Urinary bladder (tissue), 4 donors: ENCODE measurements around the gene VIT. TPM values are rescaled to one million over a fixed set of nuclear protein-coding genes. Genes with fewer than 3 reads are reported as not detected.

Experiments
- DNase-seq: peaks from one replicate; pipeline ENCODE4 v3.0.0-alpha.2; 2015; ENCODE audit errors: extremely low spot score
- H3K27ac ChIP-seq: one replicate; pipeline ENCODE4 v1.5.1; 2013; ENCODE audit warnings: low read depth, mild to moderate bottlenecking, moderate library complexity
- H3K36me3 ChIP-seq: one replicate; pipeline ENCODE4 v1.6.1; 2013; ENCODE audit warnings: mild to moderate bottlenecking, moderate library complexity; ENCODE audit not compliant: insufficient read depth
- H3K4me1 ChIP-seq: one replicate; pipeline ENCODE4 v1.6.1; 2013; ENCODE audit warnings: mild to moderate bottlenecking, moderate library complexity; ENCODE audit not compliant: insufficient read depth
- H3K4me3 ChIP-seq: one replicate; pipeline ENCODE4 v1.5.1; 2013; ENCODE audit warnings: low read depth, low read length
- WGBS: extraction: QIAGEN DNeasy Blood & Tissue Kit; methylation state at CpG from one replicate; pipeline ENCODE4 v1.1.7; 2013; 5-methylcytosine and 5-hydroxymethylcytosine counted together
- polyA plus RNA-seq: library from polyadenylated mRNA; stranded (reverse); fragments of 200-250 nt; gene quantifications from one replicate; pipeline ENCODE4 v1.2.3, GENCODE V29; 2013
- total RNA-seq: library from RNA; depleted of rRNA; stranded (reverse); fragments of >200 nt; gene quantifications from one replicate; pipeline ENCODE4 v1.2.3, GENCODE V29; 2014
- donor health status: healthy with polysubstance abuse.
- donor health status: healthy.

Gene VIT
- total and polyA plus RNA-seq, 2 donors: 10.0 to 47.4 TPM

- no peak for DNase-seq
- no peaks in the 10 kb centered on the region for H3K36me3 ChIP-seq
- 55% methylated on average over 4 of the region's 4 CpGs for WGBS
- no peak overlapping the region for H3K4me3 ChIP-seq
- no peak overlapping the region for H3K27ac ChIP-seq
- no peaks in the 10 kb centered on the region for H3K4me1 ChIP-seq
These were observed 79.3 kb downstream of the VIT start for GRCh38 chr2:36775806-36776205.

DNA sequence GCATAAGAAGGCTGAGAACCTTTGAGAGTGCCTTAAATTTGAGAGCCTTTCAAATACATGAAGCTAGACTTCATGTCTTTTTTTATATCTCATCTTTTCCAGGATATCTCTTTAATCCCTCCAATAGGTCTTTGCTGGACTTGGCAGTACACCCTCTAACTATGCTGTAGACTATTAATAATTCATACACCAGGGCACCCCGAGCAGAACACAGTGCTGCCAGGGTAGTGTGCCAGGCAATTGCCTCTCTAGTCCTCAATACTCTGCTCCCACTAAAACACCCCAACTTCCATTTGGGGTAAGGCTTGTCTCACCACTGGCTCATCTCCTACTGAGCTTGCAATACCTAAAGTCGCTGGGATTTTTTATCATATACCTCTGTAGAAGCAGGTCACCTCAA, 80.8 kb downstream of the VIT start:
- Histone ChIP-seq H3K4me1 (no peaks in the 10 kb centered on the region), H3K27ac (no peak overlapping the region), H3K36me3 (no peaks in the 10 kb centered on the region), H3K4me3 (no peak overlapping the region)
- WGBS: 68% methylated on average over 2 of the region's 2 CpGs
- no peak for DNase-seq

DNA sequence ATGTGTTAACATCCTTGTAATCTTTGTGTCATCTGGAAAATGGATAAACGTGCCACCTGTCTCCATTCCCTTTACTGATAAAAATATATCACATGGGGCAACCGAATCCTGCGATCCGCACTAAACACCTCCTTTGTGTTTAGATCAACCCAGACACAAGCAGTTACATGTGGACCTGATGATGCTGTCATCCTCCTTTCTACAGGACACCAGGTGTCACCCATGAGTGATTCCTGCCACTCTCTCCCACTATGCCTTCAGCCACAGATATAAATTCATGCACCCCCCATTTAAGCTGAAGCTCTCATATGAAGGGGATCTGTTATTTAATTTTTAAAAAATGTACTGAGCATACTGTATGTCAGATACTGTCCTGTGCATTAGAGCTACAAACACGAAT, 81.3 kb downstream of the VIT start:
- Histone ChIP-seq H3K4me1 (no peaks in the 10 kb centered on the region), H3K27ac (no peak overlapping the region), H3K36me3 (no peaks in the 10 kb centered on the region), H3K4me3 (no peak overlapping the region)
- no peak for DNase-seq
- 70% methylated on average over 5 of the region's 5 CpGs for WGBS

DNA sequence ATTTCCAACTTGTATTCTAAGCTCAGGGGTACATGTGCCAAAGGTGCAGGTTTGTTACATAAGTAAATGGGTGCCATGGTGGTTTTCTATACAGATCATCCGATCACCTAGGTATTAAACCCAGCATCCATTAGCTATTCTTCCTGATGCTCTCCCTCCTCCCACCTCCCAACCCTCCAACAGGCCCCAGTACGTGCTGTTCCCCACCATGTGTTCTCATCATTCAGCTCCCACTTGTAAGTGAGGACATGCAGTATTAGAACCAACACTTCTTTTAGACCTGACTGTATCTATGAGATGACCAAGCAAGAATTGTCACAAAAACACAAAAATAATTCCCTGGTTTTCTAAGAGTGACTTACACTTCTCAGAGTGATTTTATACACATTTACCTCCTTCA, 83.0 kb downstream of the VIT start:
- no peak for DNase-seq
- Histone ChIP-seq H3K36me3 (no peaks in the 10 kb centered on the region), H3K4me1 (no peaks in the 10 kb centered on the region), H3K4me3 (no peak overlapping the region), H3K27ac (no peak overlapping the region)
- 94% methylated on average over 2 of the region's 2 CpGs for WGBS

DNA sequence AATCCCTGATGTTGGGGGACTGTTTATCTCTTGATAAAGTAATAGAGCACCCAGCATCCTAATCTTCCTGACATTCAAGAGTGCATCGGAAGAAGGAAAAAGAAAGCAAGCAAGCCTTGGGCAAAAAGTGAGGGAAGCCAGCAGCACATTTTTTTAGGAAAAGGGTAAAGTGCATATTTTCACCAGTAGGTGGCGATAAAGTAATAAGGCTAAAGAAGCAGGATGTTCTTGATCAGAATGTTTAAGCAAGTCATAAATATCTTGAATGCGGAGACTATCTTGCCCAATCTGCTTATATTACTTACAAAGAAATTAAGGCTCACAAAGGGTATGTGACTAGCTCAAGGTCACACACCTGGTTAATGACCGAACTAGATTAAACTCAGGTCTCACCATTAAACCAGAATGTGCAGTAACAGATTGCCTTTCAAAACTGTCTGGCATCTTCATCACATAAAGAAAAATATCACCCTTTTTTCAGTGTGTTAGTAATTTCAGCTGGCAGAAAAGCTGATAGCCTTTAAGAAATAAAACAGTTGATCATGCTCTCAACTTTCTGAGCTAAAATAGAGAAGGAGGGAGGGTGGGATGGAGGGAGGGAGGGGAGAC, 83.8 kb downstream of the VIT start:
- Histone ChIP-seq H3K4me3 (no peak overlapping the region), H3K27ac (no peak overlapping the region), H3K4me1 (no peaks in the 10 kb centered on the region), H3K36me3 (no peaks in the 10 kb centered on the region)
- WGBS: 5% methylated on average over 4 of the region's 4 CpGs
- peak; percentile 40 for DNase-seq

- Histone ChIP-seq H3K36me3 (no peaks in the 10 kb centered on the region), H3K27ac (no peak overlapping the region), H3K4me1 (no peaks in the 10 kb centered on the region), H3K4me3 (no peak overlapping the region)
- 60% methylated on average over 19 of the region's 19 CpGs for WGBS
- DNase-seq: no peak
These were observed 85.6 kb downstream of the VIT start for GRCh38 chr2:36781907-36782720.

DNA sequence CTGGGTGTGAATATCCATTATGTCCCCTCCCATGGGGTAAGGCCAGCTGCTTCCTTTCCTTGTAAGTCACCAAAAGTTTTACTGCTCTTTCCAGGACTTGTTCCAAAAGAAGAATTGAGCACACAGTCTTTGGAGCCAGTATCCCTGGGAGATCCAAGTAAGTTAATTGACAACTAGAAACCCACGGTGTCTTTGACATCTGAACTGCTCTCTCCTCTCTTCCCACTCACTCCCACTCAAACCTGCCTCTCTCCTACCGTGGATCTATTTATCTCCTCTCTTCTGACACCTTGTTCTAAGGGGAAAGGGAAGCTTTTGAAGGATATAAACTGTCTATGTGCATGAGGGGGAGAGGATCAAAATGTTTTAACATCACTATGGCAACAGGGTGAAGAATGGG, 86.7 kb downstream of the VIT start:
- 27% methylated on average over 2 of the region's 2 CpGs for WGBS
- peak; percentile 21 for DNase-seq
- Histone ChIP-seq H3K27ac (no peak overlapping the region), H3K4me1 (no peaks in the 10 kb centered on the region), H3K4me3 (no peak overlapping the region), H3K36me3 (no peaks in the 10 kb centered on the region)

DNA sequence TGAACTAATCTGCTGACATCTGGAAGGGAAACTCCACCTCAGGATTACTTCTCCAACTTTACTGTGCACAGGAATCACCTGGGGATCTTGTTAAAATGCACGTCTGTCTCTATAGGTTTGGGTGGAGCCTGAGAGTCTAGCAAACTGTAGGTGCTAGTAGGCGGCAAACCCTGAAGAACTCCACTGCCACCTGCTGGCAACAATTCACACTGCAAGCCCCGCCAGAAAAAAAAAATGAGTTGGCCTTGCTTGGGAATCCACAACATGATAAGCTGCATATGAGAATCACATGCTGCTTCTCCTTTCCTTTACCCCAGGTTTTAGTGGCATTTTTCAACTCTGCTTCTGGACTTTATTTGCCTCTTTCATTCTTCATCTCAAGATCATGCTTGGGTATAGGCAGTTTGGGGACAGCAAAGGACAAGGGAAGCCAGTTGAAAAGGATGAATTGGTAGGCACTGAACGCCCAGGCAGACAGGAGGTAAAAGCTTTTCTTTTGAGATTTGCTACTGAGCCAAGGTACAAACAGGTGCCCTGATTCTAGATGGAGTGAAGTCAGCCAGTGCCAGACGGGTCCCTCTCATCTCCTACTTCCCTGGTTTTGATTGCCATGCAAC, 88.8 kb downstream of the VIT start:
- H3K4me3 ChIP-seq: no peak overlapping the region

DNA sequence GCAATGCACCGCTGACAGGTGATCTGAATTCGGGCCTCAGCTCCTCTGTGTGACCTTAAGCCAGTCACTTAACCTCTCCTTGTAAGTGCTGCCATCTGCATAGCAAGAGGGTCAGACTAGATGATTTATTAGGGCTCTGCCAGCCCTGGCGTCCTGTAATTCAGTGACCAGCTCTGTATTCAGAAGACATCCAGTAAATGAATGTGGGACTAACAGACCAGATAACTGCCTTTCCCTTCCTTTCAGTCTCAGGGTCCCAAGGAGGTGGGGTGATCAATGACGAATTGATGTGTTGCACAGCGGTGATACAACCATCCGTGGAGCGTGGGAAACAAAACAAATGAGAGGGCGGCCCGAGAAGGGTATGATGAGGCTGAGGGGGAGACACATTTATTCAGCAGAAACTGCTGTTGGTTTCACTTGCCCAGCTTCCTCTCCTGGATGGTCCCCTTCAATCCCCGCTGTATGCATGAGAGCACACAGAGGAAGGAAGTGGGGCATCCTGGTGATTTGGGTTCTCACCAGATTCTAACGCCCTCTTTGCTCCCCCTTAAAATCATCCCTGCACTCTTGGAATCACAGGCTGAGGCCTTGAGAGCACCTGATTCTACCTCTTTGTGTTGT, 92.8 kb downstream of the VIT start:
- H3K27ac ChIP-seq: no peak overlapping the region
- no peaks in the 10 kb centered on the region for H3K36me3 ChIP-seq
- H3K4me1 ChIP-seq: no peaks in the 10 kb centered on the region
- 74% methylated on average over 11 of the region's 11 CpGs for WGBS
- no peak for DNase-seq
- H3K4me3 ChIP-seq: no peak overlapping the region

More for the DNA sequence above, 88.8 kb downstream of the VIT start:
- DNase-seq: peak; percentile 26
- 39% methylated on average over 5 of the region's 5 CpGs for WGBS
- H3K4me1 ChIP-seq: no peaks in the 10 kb centered on the region
- no peak overlapping the region for H3K27ac ChIP-seq
- H3K36me3 ChIP-seq: no peaks in the 10 kb centered on the region

DNA sequence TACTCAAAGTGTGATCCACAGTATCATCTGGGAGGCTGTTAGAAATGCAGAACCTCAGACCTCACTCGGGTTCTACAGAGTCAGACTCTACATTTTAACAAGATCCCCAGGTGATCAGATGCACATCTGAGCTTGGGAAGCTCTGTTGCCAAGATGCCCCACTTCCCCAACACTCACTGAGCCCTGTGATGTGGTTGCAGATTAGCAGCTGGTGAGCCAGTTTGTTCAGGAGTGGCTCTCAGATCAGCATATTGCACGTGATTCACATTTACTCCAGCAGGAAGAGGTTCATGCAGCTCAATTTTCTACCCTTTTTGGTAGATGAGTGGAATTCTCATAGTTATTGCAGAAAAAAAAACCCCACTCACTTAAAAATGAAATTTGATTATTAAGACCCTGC, 96.4 kb downstream of the VIT start:
- H3K27ac ChIP-seq: no peak overlapping the region
- H3K36me3 ChIP-seq: no peaks in the 10 kb centered on the region
- 69% methylated on average over 2 of the region's 2 CpGs for WGBS
- no peak for DNase-seq
- H3K4me1 ChIP-seq: no peaks in the 10 kb centered on the region
- H3K4me3 ChIP-seq: no peak overlapping the region

- DNase-seq: no peak
- 65% methylated on average over 6 of the region's 6 CpGs for WGBS
- Histone ChIP-seq H3K27ac (no peak overlapping the region), H3K4me1 (no peaks in the 10 kb centered on the region), H3K36me3 (no peaks in the 10 kb centered on the region), H3K4me3 (no peak overlapping the region)
These were observed 101.0 kb downstream of the VIT start for GRCh38 chr2:36797324-36798070.

- Histone ChIP-seq H3K27ac (no peak overlapping the region), H3K36me3 (no peaks in the 10 kb centered on the region), H3K4me1 (no peaks in the 10 kb centered on the region), H3K4me3 (no peak overlapping the region)
- WGBS: 86% methylated on average over 3 of the region's 3 CpGs
- DNase-seq: no peak
These were observed 102.2 kb downstream of the VIT start for GRCh38 chr2:36798724-36799123.

DNA sequence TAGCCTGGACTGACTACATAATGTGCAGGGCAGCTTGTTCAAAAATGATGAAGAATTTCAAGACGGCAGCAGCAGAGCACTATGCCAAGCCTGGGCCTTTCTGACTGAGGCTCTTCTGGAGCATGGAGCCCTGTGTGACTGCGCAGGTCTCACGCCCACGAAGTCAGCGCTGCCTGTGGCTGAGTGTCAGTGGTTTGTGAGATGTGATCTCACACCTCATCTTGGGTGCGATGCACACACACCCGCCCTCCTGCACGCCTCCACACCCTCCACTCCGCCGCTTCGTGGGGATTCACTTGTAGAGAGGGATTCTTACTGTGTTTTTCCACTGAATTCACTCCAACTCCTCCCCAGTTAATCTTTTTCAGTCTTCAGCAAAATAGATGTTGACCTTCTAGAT, 103.9 kb downstream of the VIT start:
- no peak overlapping the region for H3K27ac ChIP-seq
- no peak for DNase-seq
- H3K4me1 ChIP-seq: no peaks in the 10 kb centered on the region
- H3K4me3 ChIP-seq: no peak overlapping the region
- 93% methylated on average over 11 of the region's 11 CpGs for WGBS
- no peaks in the 10 kb centered on the region for H3K36me3 ChIP-seq
